Liver (tissue), 3 donors: ENCODE results near the gene MICAL3.

Source experiments
- ATF3 ChIP-seq: IDR thresholded peaks from 2 replicates; pipeline ENCODE4 v1.6.1; 2016; ENCODE audit warnings: antibody characterized with exemption
- CTCF ChIP-seq: fragments of 150-350 bp; IDR thresholded peaks from 2 replicates; pipeline ENCODE4 v1.5.1; 2017; ENCODE audit warnings: improper control_type of control experiment, low read depth, low read length; ENCODE audit not compliant: missing input control
- FOXA1 ChIP-seq: IDR thresholded peaks from 2 replicates; pipeline ENCODE4 v1.6.1; 2016; ENCODE audit warnings: antibody characterized with exemption
- GABPA ChIP-seq, 2 donors: IDR thresholded peaks in 1 of 2; conservative IDR thresholded peaks in 1 of 2; 2 replicates each; pipeline ENCODE4 v1.6.1; 2016; ENCODE audit warnings: antibody characterized with exemption in 2 of 2, mild to moderate bottlenecking in 1 of 2, moderate library complexity in 1 of 2
- JUND ChIP-seq, 2 donors: IDR thresholded peaks; 2 replicates each; pipeline ENCODE4 v1.6.1; 2016; ENCODE audit warnings: antibody characterized with exemption in 2 of 2
- MAX ChIP-seq: IDR thresholded peaks from 2 replicates; pipeline ENCODE4 v1.6.1; 2016; ENCODE audit warnings: antibody characterized with exemption
- RAD21 ChIP-seq, 2 donors: IDR thresholded peaks; 2 replicates each; pipeline ENCODE4 v1.6.1; 2016; ENCODE audit warnings: antibody characterized with exemption in 2 of 2, mild to moderate bottlenecking in 2 of 2
- REST ChIP-seq: IDR thresholded peaks from 2 replicates; pipeline ENCODE4 v1.6.1; 2016; ENCODE audit warnings: antibody characterized with exemption, mild to moderate bottlenecking
- RXRA ChIP-seq, 2 donors: IDR thresholded peaks; 2 replicates each; pipeline ENCODE4 v1.6.1; 2017 to 2018; ENCODE audit warnings: antibody characterized with exemption in 2 of 2, mild to moderate bottlenecking in 1 of 2
- SP1 ChIP-seq: IDR thresholded peaks from 2 replicates; pipeline ENCODE4 v1.6.1; 2018; ENCODE audit warnings: antibody characterized with exemption, mild to moderate bottlenecking
- TAF1 ChIP-seq: conservative IDR thresholded peaks from 2 replicates; pipeline ENCODE4 v1.6.1; 2016; ENCODE audit warnings: antibody characterized with exemption, mild to moderate bottlenecking
- YY1 ChIP-seq: IDR thresholded peaks from 2 replicates; pipeline ENCODE4 v1.6.1; 2016; ENCODE audit warnings: antibody characterized with exemption, mild to moderate bottlenecking
- ZBTB33 ChIP-seq: IDR thresholded peaks from 2 replicates; pipeline ENCODE4 v1.6.1; 2016; ENCODE audit warnings: antibody characterized with exemption
- donor health status: healthy.
- donor health status: healthy.

- TF ChIP-seq MAX (no peak), ZBTB33 (no peak), TAF1 (no peak), REST (no peak), CTCF (no peak), GABPA (IDR thresholded peaks at IDR 0.05 in 1 of 2, conservative IDR thresholded peaks at IDR 0.05 in 1 of 2) (no peak), SP1 (no peak), RXRA (IDR thresholded peaks at IDR 0.05) (no peak), JUND (IDR thresholded peaks at IDR 0.05) (no peak), RAD21 (IDR thresholded peaks at IDR 0.05) (no peak), YY1 (no peak), ATF3 (no peak), FOXA1 (no peak)
These were observed 118.9 kb downstream of the MICAL3 start for GRCh38 chr22:17905445-17905844.
